Effector CD8-positive, alpha-beta T cell (primary cell): Measurements from ENCODE around the gene TFDP1.

ENCODE experiments used
- DNase-seq: peaks from one replicate; lab custom pipeline; 2025; lab: John Stamatoyannopoulos, UW

Gene TFDP1

DNA sequence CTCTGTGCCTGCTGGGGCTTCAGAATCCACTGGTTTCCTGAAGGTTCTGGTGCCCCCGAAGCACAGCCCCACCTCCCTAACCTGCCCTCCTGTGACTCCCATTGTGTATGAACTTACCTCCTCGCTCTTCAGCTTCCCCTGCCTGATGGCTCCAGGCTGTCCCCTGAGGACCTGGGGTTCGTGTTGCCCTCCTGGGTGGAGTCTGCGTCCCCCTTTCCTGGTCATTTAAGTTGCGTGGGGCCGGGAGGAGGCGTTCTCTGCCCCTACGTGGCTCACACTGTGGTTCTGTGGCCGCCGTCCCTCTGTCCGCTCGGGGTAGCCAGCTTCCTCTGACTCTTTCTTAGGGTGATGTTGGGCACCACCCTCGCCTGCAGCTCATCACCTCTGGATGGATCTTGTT is 13.9 kb downstream of the TFDP1 start:
- DNase-seq: no peak

DNA sequence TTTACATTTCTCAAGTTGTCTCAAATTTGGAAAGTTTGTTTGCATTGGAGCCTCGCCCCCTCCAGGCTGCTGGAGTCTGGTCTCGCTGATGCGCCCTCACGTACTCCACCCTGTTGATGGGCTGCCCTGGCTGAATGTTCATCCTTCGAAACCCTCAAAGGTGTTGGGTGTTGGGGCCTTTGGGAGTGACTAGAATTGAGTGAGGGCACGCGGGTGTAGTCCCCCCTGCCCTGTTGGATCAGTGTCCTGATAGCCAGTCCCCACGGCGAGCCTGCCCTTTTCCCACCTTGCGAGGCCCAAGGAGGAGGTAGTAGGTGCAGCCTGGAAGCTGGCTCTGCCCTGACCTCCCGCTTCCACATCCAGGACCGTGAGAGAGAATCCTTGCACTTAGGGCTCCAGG is 14.8 kb downstream of the TFDP1 start:
- DNase-seq: no peak

DNA sequence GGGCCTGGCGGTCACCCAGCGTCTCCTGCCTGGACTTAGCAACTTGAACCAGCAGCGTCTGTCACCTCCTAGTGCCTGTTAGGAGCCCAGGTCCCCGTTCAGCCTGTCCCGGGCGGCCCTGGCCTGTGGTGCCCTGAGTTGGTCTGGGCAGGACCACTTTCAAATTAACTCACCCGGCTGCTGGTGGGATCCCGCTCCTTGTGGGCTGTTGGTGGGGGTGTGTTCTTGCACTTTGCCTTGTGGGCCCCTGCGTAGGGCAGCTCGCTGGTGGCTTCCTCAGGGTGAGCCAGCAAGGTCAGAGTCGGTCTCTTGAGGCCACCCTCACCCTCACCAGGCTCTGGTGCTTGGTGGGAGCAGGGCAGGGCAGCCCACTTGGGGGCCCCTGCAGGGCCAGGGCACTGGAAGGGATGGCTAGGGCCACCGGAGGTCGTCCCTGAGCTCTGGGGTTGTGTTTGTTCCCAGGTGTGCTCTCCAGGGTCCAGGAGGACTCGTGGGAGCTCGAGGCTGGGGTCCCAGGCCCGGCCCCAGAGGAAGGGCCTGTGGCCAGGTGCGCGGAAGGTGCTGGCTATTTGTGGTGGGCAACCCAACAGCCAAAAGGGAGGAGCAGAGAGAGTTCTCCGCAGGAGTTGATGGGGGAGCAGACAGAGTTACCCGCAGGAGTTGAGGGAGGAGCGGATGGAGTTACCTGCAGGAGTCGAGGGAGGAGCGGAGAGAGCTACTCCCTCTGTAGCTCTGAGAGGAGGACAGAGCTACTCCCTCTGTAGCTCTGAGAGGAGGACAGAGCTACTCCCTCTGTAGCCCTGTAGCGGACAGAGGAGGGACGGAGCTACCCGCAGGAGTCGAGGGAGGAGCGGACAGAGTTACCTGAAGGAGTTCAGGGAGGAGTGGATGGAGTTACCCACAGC is 16.9 kb downstream of the TFDP1 start:
- no peak for DNase-seq

DNA sequence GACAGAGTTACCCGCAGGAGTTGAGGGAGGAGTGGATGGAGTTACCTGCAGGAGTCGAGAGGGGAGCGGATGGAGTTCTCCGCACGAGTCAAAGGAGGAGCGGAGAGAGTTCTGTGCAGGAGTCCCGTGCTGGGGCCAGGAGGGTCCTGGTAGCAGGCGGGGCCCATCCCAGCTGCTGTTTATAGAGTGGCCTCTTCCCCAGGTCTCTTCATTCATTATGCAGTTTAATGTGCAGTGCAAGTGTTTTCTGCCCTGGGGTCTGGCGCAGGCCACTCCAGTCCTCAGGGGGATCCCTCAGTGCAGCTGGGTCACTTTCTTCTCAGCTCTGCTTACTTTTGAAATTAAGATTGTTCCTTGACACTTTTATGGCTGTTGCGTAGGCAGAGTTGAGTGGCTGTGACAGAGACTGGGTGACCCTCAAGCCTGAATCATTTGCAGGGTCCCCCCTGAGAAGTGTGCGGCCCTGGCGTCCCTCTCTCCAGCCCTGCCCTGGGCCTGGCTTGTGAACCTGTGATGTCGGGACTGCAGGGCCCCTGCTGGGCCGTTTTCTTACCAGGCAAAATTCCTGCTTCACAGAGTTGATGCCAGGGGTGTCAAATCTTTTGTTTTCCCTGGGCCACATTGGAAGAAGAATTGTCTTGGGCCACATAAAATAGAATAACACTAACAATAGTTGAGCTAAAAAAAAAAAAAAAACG is 17.9 kb downstream of the TFDP1 start:
- no peak for DNase-seq

DNA sequence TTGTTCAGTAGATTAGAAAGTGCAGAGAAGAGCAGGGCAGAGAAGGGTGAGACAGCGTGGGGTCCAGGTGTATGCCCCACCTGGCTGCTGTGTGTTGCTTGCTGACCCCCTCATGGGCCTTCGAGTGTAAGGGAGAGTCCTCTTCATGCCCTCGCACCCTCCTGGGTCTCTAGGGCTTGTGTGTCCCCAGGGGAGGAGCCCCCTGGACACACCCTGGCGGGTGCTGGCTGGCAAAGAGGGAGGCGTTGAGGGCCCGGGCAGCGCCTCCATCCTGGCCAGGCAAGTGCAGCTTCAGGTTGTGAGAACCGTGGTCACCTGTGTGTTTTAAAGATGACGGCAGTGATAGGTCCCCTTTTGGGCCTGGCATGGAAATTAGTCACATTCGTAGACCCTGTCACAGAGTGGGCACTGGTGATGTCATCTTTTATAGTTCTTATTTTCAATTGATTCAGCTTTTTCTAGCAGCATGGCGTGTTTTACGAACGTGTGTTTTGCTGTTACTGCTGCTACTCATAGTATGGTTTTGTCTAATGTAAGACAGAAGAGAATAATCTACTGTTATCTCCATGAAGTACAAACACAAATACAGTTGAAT is 18.7 kb downstream of the TFDP1 start:
- DNase-seq: no peak

GRCh38 chr13:113604186-113604585 is 19.6 kb downstream of the TFDP1 start:
- no peak for DNase-seq

GRCh38 chr13:113605461-113605860 is 20.9 kb downstream of the TFDP1 start:
- DNase-seq: no peak

- DNase-seq: no peak
Measured at GRCh38 chr13:113605866-113606438, 21.4 kb downstream of the TFDP1 start.

GRCh38 chr13:113607056-113607888 is 22.7 kb downstream of the TFDP1 start:
- DNase-seq: no peak

DNA sequence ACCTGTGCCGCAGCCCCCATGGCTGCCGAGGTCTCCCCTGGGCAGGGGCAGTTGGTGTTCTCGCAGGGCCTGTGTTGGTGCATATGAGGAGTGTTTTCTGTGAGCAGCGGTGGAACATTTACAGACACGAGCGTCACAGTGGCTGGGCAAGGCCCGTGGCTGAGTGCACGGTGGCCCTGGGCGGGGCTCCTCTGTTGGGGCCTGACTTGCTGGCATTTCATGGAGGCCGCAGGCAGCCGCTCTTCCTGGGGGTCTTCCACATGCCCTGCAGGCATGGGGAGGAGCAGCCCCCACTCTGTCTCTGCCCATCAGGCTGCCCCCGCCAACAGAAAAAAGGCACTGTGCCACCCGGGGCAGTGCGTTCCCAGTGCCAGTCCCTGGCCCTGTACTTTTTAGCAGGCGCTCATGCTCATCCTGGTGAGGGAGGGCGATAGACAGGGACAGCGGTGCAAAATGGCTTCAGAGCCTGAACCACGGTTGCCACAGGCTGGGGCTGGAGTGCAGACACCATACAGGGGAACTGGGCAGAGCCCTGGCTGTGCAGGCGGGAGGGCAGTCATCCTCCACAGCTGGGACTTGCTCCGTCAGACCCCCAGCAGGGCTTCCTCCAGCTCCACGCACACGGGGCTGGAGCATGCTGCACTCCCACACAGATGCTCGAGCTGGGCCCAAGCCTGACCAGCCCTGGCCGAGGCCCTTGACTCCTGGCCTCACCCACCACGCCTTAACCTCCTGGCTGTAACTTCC is 23.5 kb downstream of the TFDP1 start:
- DNase-seq: no peak

DNA sequence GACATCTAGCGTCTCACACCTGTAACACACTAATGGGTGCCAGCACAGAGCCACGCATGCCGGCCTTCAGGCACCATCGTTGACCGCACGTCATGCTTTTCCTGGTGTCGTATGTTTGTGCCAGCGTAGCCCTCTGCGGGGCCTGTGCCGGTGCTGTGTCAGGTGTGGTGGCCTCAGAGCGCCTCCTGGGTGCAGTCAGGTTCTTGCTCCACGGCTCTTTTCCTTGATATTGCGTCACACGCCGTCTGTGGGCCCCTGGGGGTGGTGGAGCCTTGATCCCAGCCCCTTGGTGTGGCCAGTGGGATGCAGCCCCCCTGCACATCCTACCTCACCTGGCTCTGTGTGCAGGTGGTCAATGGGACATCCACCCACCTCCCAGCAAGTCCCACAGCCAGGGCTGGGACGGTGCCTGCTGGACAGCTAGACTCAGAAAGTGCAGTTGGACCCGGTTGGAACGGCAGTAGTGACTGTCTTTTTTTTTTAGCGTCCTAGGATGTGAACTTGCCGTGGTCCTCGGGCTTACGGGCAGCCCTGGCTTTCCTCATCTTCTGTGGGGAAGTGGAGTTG is 24.5 kb downstream of the TFDP1 start:
- DNase-seq: no peak

DNA sequence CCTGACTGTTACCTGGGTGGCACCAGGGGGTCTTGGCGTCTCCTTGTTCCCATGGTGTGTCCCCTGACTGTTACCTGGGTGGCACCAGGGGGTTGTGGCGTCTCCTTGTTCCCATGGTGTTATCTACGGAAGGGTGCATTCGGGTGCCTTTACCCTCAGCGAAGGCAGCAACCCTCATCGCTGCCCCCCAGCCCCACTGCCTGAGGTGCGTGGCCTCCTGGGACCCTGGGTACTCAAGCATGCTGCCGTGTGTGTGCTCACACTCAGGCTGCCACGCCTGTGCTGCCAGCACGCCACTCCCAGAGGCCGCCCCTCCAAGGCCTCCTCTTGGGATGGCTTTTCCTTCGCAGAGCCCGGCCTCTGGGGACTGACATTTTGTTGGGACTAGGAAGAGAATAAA is 25.1 kb downstream of the TFDP1 start:
- no peak for DNase-seq

- no peak for DNase-seq
Measured at GRCh38 chr13:113610266-113610665, 25.7 kb downstream of the TFDP1 start.

DNA sequence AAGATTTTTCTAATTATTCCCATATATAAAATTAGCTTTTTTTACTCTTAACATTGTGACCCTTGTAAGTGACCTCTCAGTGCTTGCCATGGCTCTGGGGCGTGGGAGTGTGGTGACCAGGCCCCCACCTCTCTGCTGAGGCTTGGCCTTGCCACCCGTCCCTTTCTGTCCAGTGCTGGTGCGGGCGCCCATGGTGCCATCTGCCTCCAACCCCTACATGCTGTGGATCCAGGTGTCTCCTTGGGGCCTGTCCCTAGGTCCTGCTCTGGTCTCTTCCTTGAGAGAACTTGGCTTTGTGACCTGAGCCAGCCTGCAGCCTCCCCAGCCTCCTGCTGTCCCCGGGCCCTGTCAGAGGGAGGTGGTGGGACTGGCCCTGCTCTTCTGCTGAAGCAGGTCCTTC is 27.4 kb downstream of the TFDP1 start:
- DNase-seq: no peak

DNA sequence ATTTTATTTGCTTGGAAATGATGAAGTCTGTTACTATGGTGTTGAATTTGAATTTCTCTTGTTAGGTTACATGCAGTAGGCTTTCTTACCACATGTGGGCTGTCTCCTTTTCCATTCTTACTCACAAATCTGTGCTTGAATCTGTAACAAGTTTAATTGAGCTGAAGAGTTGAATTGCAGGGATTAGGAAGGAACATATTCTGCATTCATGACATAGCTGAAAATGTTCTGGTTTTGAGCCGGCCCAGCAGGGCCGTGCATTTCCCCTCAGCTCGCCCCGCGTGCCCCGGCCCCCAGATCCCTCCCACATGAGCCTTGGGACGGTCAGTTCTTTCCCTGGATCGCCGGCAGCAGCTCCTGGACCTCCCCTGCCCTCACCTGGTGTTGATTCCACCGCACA is 28.1 kb downstream of the TFDP1 start:
- DNase-seq: no peak

GRCh38 chr13:113613789-113614379 is 29.3 kb downstream of the TFDP1 start:
- no peak for DNase-seq

DNA sequence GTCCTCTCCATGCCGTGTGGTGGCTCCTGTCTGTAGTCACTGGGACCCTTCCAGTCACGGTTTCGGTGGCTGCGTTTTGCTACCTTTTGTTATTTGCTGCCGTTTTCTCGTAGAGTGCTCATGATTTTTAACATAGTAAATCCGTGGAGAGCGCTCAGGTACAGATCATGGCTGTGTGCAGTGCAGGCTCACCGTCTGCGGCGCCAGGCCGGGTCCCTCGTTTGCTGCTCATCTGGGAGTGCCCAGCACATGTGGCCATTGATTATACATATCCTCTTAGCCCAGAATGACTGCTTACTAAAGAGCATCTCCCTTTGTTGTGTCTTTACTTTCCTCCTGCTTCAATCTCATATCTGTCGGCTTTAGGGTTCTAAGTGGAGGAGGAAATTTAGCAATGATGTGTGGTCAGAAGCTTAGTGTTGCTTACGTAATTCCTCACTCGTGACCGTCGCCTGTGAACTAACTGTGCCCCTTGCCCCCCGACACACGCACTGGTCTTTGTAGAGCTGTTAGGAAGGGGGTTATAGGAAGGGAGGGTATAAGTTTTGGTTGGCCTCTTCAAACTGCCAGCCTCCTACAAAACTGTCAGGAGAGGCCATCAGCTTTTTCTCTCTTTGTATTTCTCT is 31.8 kb downstream of the TFDP1 start:
- no peak for DNase-seq

DNA sequence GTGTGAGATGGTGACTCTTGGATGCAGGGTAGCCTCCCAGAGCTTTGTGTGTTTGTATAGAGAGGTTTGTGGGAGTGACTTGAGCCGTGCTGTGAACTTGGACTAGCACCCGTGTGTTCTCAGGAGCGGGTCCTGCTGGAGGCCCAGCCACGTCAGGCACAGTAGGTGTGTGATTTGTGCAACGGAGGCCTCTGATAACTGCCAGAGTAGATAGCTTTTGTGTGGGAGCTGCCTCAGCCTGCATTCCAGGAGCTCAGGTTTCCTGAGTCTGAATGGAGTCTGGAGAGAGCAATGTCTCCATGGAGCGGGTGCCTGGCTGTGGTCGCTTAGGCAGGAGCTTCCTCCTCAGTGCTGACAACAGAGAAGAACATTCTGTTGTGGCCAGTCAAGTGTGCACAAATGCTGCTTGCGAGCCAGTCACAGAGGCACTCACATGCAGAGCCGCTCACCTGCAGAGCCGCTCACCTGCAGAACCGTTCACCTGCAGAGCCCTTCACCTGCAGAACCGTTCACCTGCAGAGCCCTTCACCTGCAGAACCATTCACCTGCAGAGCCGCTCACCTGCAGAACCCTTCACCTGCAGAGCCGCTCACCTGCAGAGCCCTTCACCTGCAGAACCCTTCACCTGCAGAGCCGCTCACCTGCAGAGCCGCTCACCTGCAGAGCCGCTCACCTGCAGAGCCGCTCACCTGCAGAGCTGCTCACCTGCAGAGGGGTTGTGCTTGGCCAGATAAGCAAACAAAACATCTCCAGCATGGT is 32.6 kb downstream of the TFDP1 start:
- DNase-seq: no peak

GRCh38 chr13:113617961-113618360 is 33.4 kb downstream of the TFDP1 start:
- DNase-seq: no peak
